Measurements from ENCODE around the gene CLDND2. TPM values are rescaled to one million over a fixed set of nuclear protein-coding genes. Genes with fewer than 3 reads are reported as not detected.

The CLDND2 gene
- total and polyA plus RNA-seq, 10 of the 15 experiments (the other 5 are each of a cell fraction or from before 2014, with no cell fraction given) = 0.24 to 7.1 (median 1.8) TPM; not detected in 1

- TF ChIP-seq MXI1 (IDR thresholded peaks at IDR 0.05; ENCODE audit: low read depth, low read length) (peak; percentile 71), TCF7 (IDR thresholded peaks at IDR 0.05; ENCODE audit: borderline replicate concordance) (no peak), EGR1 (IDR thresholded peaks at IDR 0.05; ENCODE audit: borderline replicate concordance in 1 of 2, low read depth in 2 of 2, low read length in 2 of 2) (0 out of 3 replicates have a peak, but pooled peaks of 1 of the 2 experiments have one; percentile 29), YY1 (IDR thresholded peaks at IDR 0.05; ENCODE audit: low read depth, low read length) (0 out of 2 replicates have a peak, but pooled peaks have one; percentile 21), USF2 (IDR thresholded peaks at IDR 0.05; ENCODE audit: borderline replicate concordance, low read depth, low read length) (no peak), POLR2A (IDR thresholded peaks at IDR 0.05; ENCODE audit: low read depth, low read length) (peak; percentile 87), HDAC6 (IDR thresholded peaks at IDR 0.05; ENCODE audit: unreplicated experiment) (no peak), HDAC2 (IDR thresholded peaks at IDR 0.05) (no peak), TCF12 (IDR thresholded peaks at IDR 0.05; ENCODE audit: low read depth, low read length) (peak; percentile 8; the same call in 1 of the 2 replicates), CREM (IDR thresholded peaks at IDR 0.05; ENCODE audit: low read depth) (peak; percentile 55; the same call in 1 of the 2 replicates), MEF2A (IDR thresholded peaks at IDR 0.05; ENCODE audit: insufficient read depth, low read depth, low read length) (no peak), ETV6 (conservative IDR thresholded peaks at IDR 0.05 in 1 of 2, IDR thresholded peaks at IDR 0.05 in 1 of 2; ENCODE audit: borderline replicate concordance in 1 of 2, low read depth in 1 of 2) (no peak), ZBTB4 (CRISPR knock-in tag; IDR thresholded peaks at IDR 0.05) (no peak), SMC3 (IDR thresholded peaks at IDR 0.05; ENCODE audit: borderline replicate concordance, low read length) (0 out of 2 replicates have a peak, but pooled peaks have one; percentile 4), IRF3 (IDR thresholded peaks at IDR 0.05) (no peak), KLF5 (IDR thresholded peaks at IDR 0.05; ENCODE audit: partially characterized antibody) (no peak), PBX3 (IDR thresholded peaks at IDR 0.05; ENCODE audit: insufficient replicate concordance, low read depth, low read length) (no peak), FOS (IDR thresholded peaks at IDR 0.05; ENCODE audit: borderline replicate concordance, extremely low read depth, insufficient read length) (no peak), MLLT1 (IDR thresholded peaks at IDR 0.05) (peak; percentile 28), ATF2 (IDR thresholded peaks at IDR 0.05; ENCODE audit: low read length) (no peak)
These were observed 1.0 kb downstream of the CLDND2 start (continued) for GRCh38 chr19:51367565-51368365.
